PC-3 (cell line): ENCODE measurements around the gene TAF3.

Experiments used
- CTCF ChIP-seq: fragments of 300-600 bp; sonication (generic); conservative IDR thresholded peaks from 2 replicates; pipeline ENCODE4 v1.5.1; 2017; ENCODE audit warnings: antibody characterized with exemption, low read depth, mild to moderate bottlenecking, low read length
- EZH2 ChIP-seq: fragments of 300-600 bp; sonication (generic); IDR thresholded peaks from one replicate; pipeline ENCODE4 v1.6.1; 2017; ENCODE audit warnings: antibody characterized with exemption, mild to moderate bottlenecking, low read length; ENCODE audit not compliant: unreplicated experiment
- EZH2phosphoT487 ChIP-seq: fragments of 300-600 bp; sonication (generic); IDR thresholded peaks from 2 replicates; pipeline ENCODE4 v1.6.1; 2018; ENCODE audit warnings: mild to moderate bottlenecking, antibody characterized with exemption, low read length, borderline replicate concordance

GRCh38 chr10:7824251-7824650 lies 5.9 kb downstream of the TAF3 start:
- no peak for TF ChIP-seq CTCF
- no peak for TF ChIP-seq EZH2
- no peak for TF ChIP-seq EZH2phosphoT487
